H9 (cell line): ENCODE measurements around the gene RSPH4A. TPM values are rescaled to one million over a fixed set of nuclear protein-coding genes. Genes with fewer than 3 reads are reported as not detected.

Experiments
- DNase-seq: peaks from one replicate; pipeline ENCODE4 v3.0.0-alpha.2; 2017
- H2AFZ ChIP-seq: one replicate; pipeline ENCODE4 v1.6.1; 2013; ENCODE audit warnings: mild to moderate bottlenecking, low read length, control low read depth, moderate library complexity
- H2AK5ac ChIP-seq: 2 replicates; pipeline ENCODE4 v1.6.1; 2013; ENCODE audit warnings: low read length, control low read depth, mixed read lengths; ENCODE audit not compliant: insufficient read length
- H2BK120ac ChIP-seq: one replicate; pipeline ENCODE4 v1.6.1; 2013; ENCODE audit warnings: low read depth, mild to moderate bottlenecking, low read length, control low read depth, inconsistent platforms; ENCODE audit not compliant: poor library complexity, severe bottlenecking
- H2BK12ac ChIP-seq: 2 replicates; pipeline ENCODE4 v1.6.1; 2013; ENCODE audit warnings: low read length, control low read depth, mixed read lengths, low read depth; ENCODE audit not compliant: insufficient read length
- H2BK15ac ChIP-seq: 2 replicates; pipeline ENCODE4 v1.6.1; 2013; ENCODE audit warnings: low read depth, low read length, control low read depth
- H2BK20ac ChIP-seq: one replicate; pipeline ENCODE4 v1.6.1; 2013; ENCODE audit warnings: low read depth, mild to moderate bottlenecking, low read length, control low read depth, inconsistent platforms; ENCODE audit not compliant: poor library complexity, severe bottlenecking
- H2BK5ac ChIP-seq: 2 replicates; pipeline ENCODE4 v1.6.1; 2013; ENCODE audit warnings: low read length, control low read depth, mixed read lengths; ENCODE audit not compliant: insufficient read length
- H3K14ac ChIP-seq: 2 replicates; pipeline ENCODE4 v1.6.1; 2013; ENCODE audit warnings: low read length, control low read depth; ENCODE audit not compliant: insufficient read depth
- H3K18ac ChIP-seq: 2 replicates; pipeline ENCODE4 v1.6.1; 2013; ENCODE audit warnings: low read depth, mild to moderate bottlenecking, mixed read lengths, low read length, control low read depth; ENCODE audit not compliant: insufficient read length
- H3K23ac ChIP-seq: 2 replicates; pipeline ENCODE4 v1.6.1; 2013; ENCODE audit warnings: low read length, control low read depth, mixed read lengths, low read depth; ENCODE audit not compliant: insufficient read length
- H3K23me2 ChIP-seq: 2 replicates; pipeline ENCODE4 v1.6.1; 2013; ENCODE audit warnings: low read depth, mild to moderate bottlenecking, mixed read lengths, low read length, control low read depth; ENCODE audit not compliant: insufficient read length, poor library complexity, severe bottlenecking
- H3K27ac ChIP-seq: 2 replicates; pipeline ENCODE4 v1.5.1; 2013; ENCODE audit warnings: low read length, control low read depth, mixed read lengths, low read depth; ENCODE audit not compliant: insufficient read length
- H3K27me3 ChIP-seq: 2 replicates; pipeline ENCODE4 v1.6.1; 2013; ENCODE audit warnings: low read length, control low read depth, inconsistent platforms; ENCODE audit not compliant: insufficient read depth
- H3K4ac ChIP-seq: 2 replicates; pipeline ENCODE4 v1.6.1; 2013; ENCODE audit warnings: low read depth, mild to moderate bottlenecking, control low read depth, inconsistent platforms, low read length, moderate library complexity
- H3K4me1 ChIP-seq: 2 replicates; pipeline ENCODE4 v1.6.1; 2013; ENCODE audit warnings: low read length, control low read depth, inconsistent platforms; ENCODE audit not compliant: insufficient read depth
- H3K4me2 ChIP-seq: 2 replicates; pipeline ENCODE4 v1.6.1; 2013; ENCODE audit warnings: low read length, control low read depth, mixed read lengths; ENCODE audit not compliant: insufficient read length, insufficient read depth
- H3K56ac ChIP-seq: 2 replicates; pipeline ENCODE4 v1.6.1; 2013; ENCODE audit warnings: low read depth, mild to moderate bottlenecking, mixed read lengths, low read length, control low read depth; ENCODE audit not compliant: insufficient read length
- H3K79me1 ChIP-seq: 2 replicates; pipeline ENCODE4 v1.6.1; 2013; ENCODE audit warnings: low read depth, mild to moderate bottlenecking, moderate library complexity, low read length, control low read depth, inconsistent platforms; ENCODE audit not compliant: insufficient read depth, poor library complexity, severe bottlenecking
- H3K79me2 ChIP-seq: 2 replicates; pipeline ENCODE4 v1.6.1; 2013; ENCODE audit warnings: low read length, control low read depth, inconsistent platforms; ENCODE audit not compliant: insufficient read depth
- H3K9ac ChIP-seq: 2 replicates; pipeline ENCODE4 v1.6.1; 2013; ENCODE audit warnings: low read length, control low read depth, mixed read lengths; ENCODE audit not compliant: insufficient read length; ENCODE audit errors: extremely low read depth
- H3K9me3 ChIP-seq: one replicate; pipeline ENCODE4 v1.6.1; 2013; ENCODE audit warnings: low read depth, low read length, inconsistent platforms; ENCODE audit not compliant: control insufficient read depth
- H3T11ph ChIP-seq: one replicate; pipeline ENCODE4 v1.6.1; 2013; ENCODE audit warnings: mild to moderate bottlenecking, low read length, control low read depth, inconsistent platforms
- H4K20me1 ChIP-seq: one replicate; pipeline ENCODE4 v1.6.1; 2013; ENCODE audit not compliant: control insufficient read depth, insufficient read length, insufficient read depth
- H4K5ac ChIP-seq: 2 replicates; pipeline ENCODE4 v1.6.1; 2013; ENCODE audit warnings: low read depth, mild to moderate bottlenecking, mixed read lengths, low read length, control low read depth; ENCODE audit not compliant: insufficient read length
- H4K8ac ChIP-seq: replicated peaks from 2 replicates; pipeline ENCODE4 v1.6.1; 2013; ENCODE audit warnings: low read length, control low read depth, mixed read lengths, low read depth; ENCODE audit not compliant: insufficient read length
- H4K91ac ChIP-seq: 2 replicates; pipeline ENCODE4 v1.6.1; 2013; ENCODE audit warnings: low read depth, mild to moderate bottlenecking, moderate library complexity, mixed read lengths, low read length, control low read depth; ENCODE audit not compliant: insufficient read length
- H3K27ac Mint-ChIP-seq, 3 experiments: 2 replicates in 2 of 3; 3 replicates in 1 of 3; pipeline ENCODE4 v1.8.0; 2020 to 2021; ENCODE audit warnings: mixed read lengths in 3 of 3, mild to moderate bottlenecking in 1 of 3, moderate library complexity in 1 of 3
- H3K27me3 Mint-ChIP-seq: 2 replicates; pipeline ENCODE4 v1.8.0; 2021; ENCODE audit warnings: low read depth, mild to moderate bottlenecking, moderate library complexity, mixed read lengths
- H3K36me3 Mint-ChIP-seq, 3 experiments: 2 replicates in 2 of 3; 3 replicates in 1 of 3; pipeline ENCODE4 v1.8.0; 2020 to 2021; ENCODE audit warnings: low read depth in 3 of 3, mixed read lengths in 3 of 3; ENCODE audit not compliant: insufficient read depth in 1 of 3
- H3K4me1 Mint-ChIP-seq, 2 experiments: 2 replicates each; pipeline ENCODE4 v1.8.0; 2020; ENCODE audit warnings: mixed read lengths in 2 of 2
- H3K4me3 Mint-ChIP-seq, 2 experiments: 2 replicates in 1 of 2; 3 replicates in 1 of 2; pipeline ENCODE4 v1.8.0; 2020 to 2021; ENCODE audit warnings: mild to moderate bottlenecking in 2 of 2, mixed read lengths in 2 of 2, moderate library complexity in 1 of 2
- H3K9me3 Mint-ChIP-seq, 2 experiments: 2 replicates in 1 of 2; 3 replicates in 1 of 2; pipeline ENCODE4 v1.8.0; 2020; ENCODE audit warnings: mild to moderate bottlenecking in 2 of 2, mixed read lengths in 2 of 2, moderate library complexity in 1 of 2
- WGBS: extraction: QIAGEN DNeasy Blood & Tissue Kit; methylation state at CpG from one replicate; pipeline ENCODE4 v1.1.7; 2013; ENCODE audit warnings: missing lambda C conversion rate, low lambda C conversion rate, mixed read lengths; ENCODE audit not compliant: insufficient read length; ENCODE audit errors: extremely low coverage; 5-methylcytosine and 5-hydroxymethylcytosine counted together
- total RNA-seq: library from RNA; stranded (reverse); gene quantifications from 2 replicates; pipeline ENCODE4 v1.2.1, GENCODE V29; 2021
- TF ChIP-seq, protein P1 (sequence below): fragments of 200-600 bp; sonication (generic); conservative IDR thresholded peaks from 3 replicates; pipeline ENCODE4 v1.8.0; 2021; ENCODE audit warnings: antibody characterized with exemption, mild to moderate bottlenecking

The RSPH4A gene
- total RNA-seq, 1 experiment from 2014 or later, result 0.31 TPM

DNA sequence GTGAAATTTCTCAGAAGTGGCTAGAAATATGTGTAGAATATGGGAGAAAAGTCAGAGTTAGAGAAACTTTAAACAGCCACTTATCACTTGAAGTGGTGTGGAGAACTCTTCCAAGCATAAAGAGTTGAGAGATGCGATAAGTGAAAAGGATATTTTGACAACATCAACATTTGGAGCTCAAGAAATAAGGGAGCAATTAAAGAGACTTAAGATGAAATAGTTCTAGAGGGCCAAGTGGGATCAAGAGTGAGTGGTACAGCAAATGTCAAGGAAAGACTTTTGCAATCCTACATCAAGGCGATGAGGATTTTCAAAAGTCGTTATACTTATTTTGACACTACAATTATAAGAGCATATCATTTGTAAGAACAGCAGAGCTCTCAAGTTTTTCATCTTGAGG, 9.6 kb downstream of the RSPH4A start:
- Histone ChIP-seq H4K20me1 (no peaks in the 10 kb centered on the region), H4K8ac (no peak overlapping the region), H3K9ac (no peak overlapping the region), H3K4ac (no peak overlapping the region), H2BK20ac (no peak overlapping the region), H3K4me2 (no peak overlapping the region), H2BK15ac (no peak overlapping the region), H3K79me1 (no peaks in the 10 kb centered on the region), H2AK5ac (no peak overlapping the region), H3K27me3 (no peaks in the 10 kb centered on the region), H3K14ac (no peak overlapping the region), H3K23me2 (no peaks in the 10 kb centered on the region), H2BK120ac (no peak overlapping the region), H2AFZ (no peak overlapping the region), H3T11ph (no peak overlapping the region), H2BK12ac (no peak overlapping the region), H3K18ac (no peak overlapping the region), H4K5ac (no peak overlapping the region), H3K9me3 (no peaks in the 10 kb centered on the region), H3K4me1 (no peaks in the 10 kb centered on the region), H2BK5ac (no peak overlapping the region), H3K79me2 (no peaks in the 10 kb centered on the region), H3K23ac (no peak overlapping the region), H4K91ac (no peak overlapping the region), H3K27ac (no peak overlapping the region), H3K56ac (no peak overlapping the region)
- Mint-ChIP-seq H3K27me3 (no peaks in the 10 kb centered on the region; the same call in none of the 2 replicates), H3K4me1 (no peaks in the 10 kb centered on the region), H3K4me3 (no peak overlapping the region), H3K27ac (no peak overlapping the region), H3K36me3 (no peaks in the 10 kb centered on the region), H3K9me3 (no peaks in the 10 kb centered on the region)
- no CpG with 5 or more reads among the region's 3 CpGs for WGBS
- no peak for DNase-seq
- TF ChIP-seq, protein P1, sequence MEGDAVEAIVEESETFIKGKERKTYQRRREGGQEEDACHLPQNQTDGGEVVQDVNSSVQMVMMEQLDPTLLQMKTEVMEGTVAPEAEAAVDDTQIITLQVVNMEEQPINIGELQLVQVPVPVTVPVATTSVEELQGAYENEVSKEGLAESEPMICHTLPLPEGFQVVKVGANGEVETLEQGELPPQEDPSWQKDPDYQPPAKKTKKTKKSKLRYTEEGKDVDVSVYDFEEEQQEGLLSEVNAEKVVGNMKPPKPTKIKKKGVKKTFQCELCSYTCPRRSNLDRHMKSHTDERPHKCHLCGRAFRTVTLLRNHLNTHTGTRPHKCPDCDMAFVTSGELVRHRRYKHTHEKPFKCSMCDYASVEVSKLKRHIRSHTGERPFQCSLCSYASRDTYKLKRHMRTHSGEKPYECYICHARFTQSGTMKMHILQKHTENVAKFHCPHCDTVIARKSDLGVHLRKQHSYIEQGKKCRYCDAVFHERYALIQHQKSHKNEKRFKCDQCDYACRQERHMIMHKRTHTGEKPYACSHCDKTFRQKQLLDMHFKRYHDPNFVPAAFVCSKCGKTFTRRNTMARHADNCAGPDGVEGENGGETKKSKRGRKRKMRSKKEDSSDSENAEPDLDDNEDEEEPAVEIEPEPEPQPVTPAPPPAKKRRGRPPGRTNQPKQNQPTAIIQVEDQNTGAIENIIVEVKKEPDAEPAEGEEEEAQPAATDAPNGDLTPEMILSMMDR, result no peak
